H9 (cell line): ENCODE results near the gene XIRP2. TPM values are rescaled to one million over a fixed set of nuclear protein-coding genes. Genes with fewer than 3 reads are reported as not detected.

Experiments
- DNase-seq: peaks from one replicate; pipeline ENCODE4 v3.0.0-alpha.2; 2017
- H2AFZ ChIP-seq: one replicate; pipeline ENCODE4 v1.6.1; 2013; ENCODE audit warnings: mild to moderate bottlenecking, low read length, control low read depth, moderate library complexity
- H2AK5ac ChIP-seq: 2 replicates; pipeline ENCODE4 v1.6.1; 2013; ENCODE audit warnings: low read length, control low read depth, mixed read lengths; ENCODE audit not compliant: insufficient read length
- H2BK120ac ChIP-seq: one replicate; pipeline ENCODE4 v1.6.1; 2013; ENCODE audit warnings: low read depth, mild to moderate bottlenecking, low read length, control low read depth, inconsistent platforms; ENCODE audit not compliant: poor library complexity, severe bottlenecking
- H2BK12ac ChIP-seq: 2 replicates; pipeline ENCODE4 v1.6.1; 2013; ENCODE audit warnings: low read length, control low read depth, mixed read lengths, low read depth; ENCODE audit not compliant: insufficient read length
- H2BK15ac ChIP-seq: 2 replicates; pipeline ENCODE4 v1.6.1; 2013; ENCODE audit warnings: low read depth, low read length, control low read depth
- H2BK20ac ChIP-seq: one replicate; pipeline ENCODE4 v1.6.1; 2013; ENCODE audit warnings: low read depth, mild to moderate bottlenecking, low read length, control low read depth, inconsistent platforms; ENCODE audit not compliant: poor library complexity, severe bottlenecking
- H2BK5ac ChIP-seq: 2 replicates; pipeline ENCODE4 v1.6.1; 2013; ENCODE audit warnings: low read length, control low read depth, mixed read lengths; ENCODE audit not compliant: insufficient read length
- H3K14ac ChIP-seq: 2 replicates; pipeline ENCODE4 v1.6.1; 2013; ENCODE audit warnings: low read length, control low read depth; ENCODE audit not compliant: insufficient read depth
- H3K18ac ChIP-seq: 2 replicates; pipeline ENCODE4 v1.6.1; 2013; ENCODE audit warnings: low read depth, mild to moderate bottlenecking, mixed read lengths, low read length, control low read depth; ENCODE audit not compliant: insufficient read length
- H3K23ac ChIP-seq: 2 replicates; pipeline ENCODE4 v1.6.1; 2013; ENCODE audit warnings: low read length, control low read depth, mixed read lengths, low read depth; ENCODE audit not compliant: insufficient read length
- H3K23me2 ChIP-seq: 2 replicates; pipeline ENCODE4 v1.6.1; 2013; ENCODE audit warnings: low read depth, mild to moderate bottlenecking, mixed read lengths, low read length, control low read depth; ENCODE audit not compliant: insufficient read length, poor library complexity, severe bottlenecking
- H3K27ac ChIP-seq: 2 replicates; pipeline ENCODE4 v1.5.1; 2013; ENCODE audit warnings: low read length, control low read depth, mixed read lengths, low read depth; ENCODE audit not compliant: insufficient read length
- H3K27me3 ChIP-seq: 2 replicates; pipeline ENCODE4 v1.6.1; 2013; ENCODE audit warnings: low read length, control low read depth, inconsistent platforms; ENCODE audit not compliant: insufficient read depth
- H3K4ac ChIP-seq: 2 replicates; pipeline ENCODE4 v1.6.1; 2013; ENCODE audit warnings: low read depth, mild to moderate bottlenecking, control low read depth, inconsistent platforms, low read length, moderate library complexity
- H3K4me1 ChIP-seq: 2 replicates; pipeline ENCODE4 v1.6.1; 2013; ENCODE audit warnings: low read length, control low read depth, inconsistent platforms; ENCODE audit not compliant: insufficient read depth
- H3K4me2 ChIP-seq: 2 replicates; pipeline ENCODE4 v1.6.1; 2013; ENCODE audit warnings: low read length, control low read depth, mixed read lengths; ENCODE audit not compliant: insufficient read length, insufficient read depth
- H3K56ac ChIP-seq: 2 replicates; pipeline ENCODE4 v1.6.1; 2013; ENCODE audit warnings: low read depth, mild to moderate bottlenecking, mixed read lengths, low read length, control low read depth; ENCODE audit not compliant: insufficient read length
- H3K79me1 ChIP-seq: 2 replicates; pipeline ENCODE4 v1.6.1; 2013; ENCODE audit warnings: low read depth, mild to moderate bottlenecking, moderate library complexity, low read length, control low read depth, inconsistent platforms; ENCODE audit not compliant: insufficient read depth, poor library complexity, severe bottlenecking
- H3K79me2 ChIP-seq: 2 replicates; pipeline ENCODE4 v1.6.1; 2013; ENCODE audit warnings: low read length, control low read depth, inconsistent platforms; ENCODE audit not compliant: insufficient read depth
- H3K9ac ChIP-seq: 2 replicates; pipeline ENCODE4 v1.6.1; 2013; ENCODE audit warnings: low read length, control low read depth, mixed read lengths; ENCODE audit not compliant: insufficient read length; ENCODE audit errors: extremely low read depth
- H3K9me3 ChIP-seq: one replicate; pipeline ENCODE4 v1.6.1; 2013; ENCODE audit warnings: low read depth, low read length, inconsistent platforms; ENCODE audit not compliant: control insufficient read depth
- H3T11ph ChIP-seq: one replicate; pipeline ENCODE4 v1.6.1; 2013; ENCODE audit warnings: mild to moderate bottlenecking, low read length, control low read depth, inconsistent platforms
- H4K20me1 ChIP-seq: one replicate; pipeline ENCODE4 v1.6.1; 2013; ENCODE audit not compliant: control insufficient read depth, insufficient read length, insufficient read depth
- H4K5ac ChIP-seq: 2 replicates; pipeline ENCODE4 v1.6.1; 2013; ENCODE audit warnings: low read depth, mild to moderate bottlenecking, mixed read lengths, low read length, control low read depth; ENCODE audit not compliant: insufficient read length
- H4K8ac ChIP-seq: replicated peaks from 2 replicates; pipeline ENCODE4 v1.6.1; 2013; ENCODE audit warnings: low read length, control low read depth, mixed read lengths, low read depth; ENCODE audit not compliant: insufficient read length
- H4K91ac ChIP-seq: 2 replicates; pipeline ENCODE4 v1.6.1; 2013; ENCODE audit warnings: low read depth, mild to moderate bottlenecking, moderate library complexity, mixed read lengths, low read length, control low read depth; ENCODE audit not compliant: insufficient read length
- H3K27ac Mint-ChIP-seq, 3 experiments: 2 replicates in 2 of 3; 3 replicates in 1 of 3; pipeline ENCODE4 v1.8.0; 2020 to 2021; ENCODE audit warnings: mixed read lengths in 3 of 3, mild to moderate bottlenecking in 1 of 3, moderate library complexity in 1 of 3
- H3K27me3 Mint-ChIP-seq: 2 replicates; pipeline ENCODE4 v1.8.0; 2021; ENCODE audit warnings: low read depth, mild to moderate bottlenecking, moderate library complexity, mixed read lengths
- H3K36me3 Mint-ChIP-seq, 3 experiments: 2 replicates in 2 of 3; 3 replicates in 1 of 3; pipeline ENCODE4 v1.8.0; 2020 to 2021; ENCODE audit warnings: low read depth in 3 of 3, mixed read lengths in 3 of 3; ENCODE audit not compliant: insufficient read depth in 1 of 3
- H3K4me1 Mint-ChIP-seq, 2 experiments: 2 replicates each; pipeline ENCODE4 v1.8.0; 2020; ENCODE audit warnings: mixed read lengths in 2 of 2
- H3K4me3 Mint-ChIP-seq, 2 experiments: 2 replicates in 1 of 2; 3 replicates in 1 of 2; pipeline ENCODE4 v1.8.0; 2020 to 2021; ENCODE audit warnings: mild to moderate bottlenecking in 2 of 2, mixed read lengths in 2 of 2, moderate library complexity in 1 of 2
- H3K9me3 Mint-ChIP-seq, 2 experiments: 2 replicates in 1 of 2; 3 replicates in 1 of 2; pipeline ENCODE4 v1.8.0; 2020; ENCODE audit warnings: mild to moderate bottlenecking in 2 of 2, mixed read lengths in 2 of 2, moderate library complexity in 1 of 2
- CTCF ChIP-seq: fragments of 200-600 bp; sonication (generic); conservative IDR thresholded peaks from 3 replicates; pipeline ENCODE4 v1.8.0; 2021; ENCODE audit warnings: antibody characterized with exemption, mild to moderate bottlenecking
- WGBS: extraction: QIAGEN DNeasy Blood & Tissue Kit; methylation state at CpG from one replicate; pipeline ENCODE4 v1.1.7; 2013; ENCODE audit warnings: missing lambda C conversion rate, low lambda C conversion rate, mixed read lengths; ENCODE audit not compliant: insufficient read length; ENCODE audit errors: extremely low coverage; 5-methylcytosine and 5-hydroxymethylcytosine counted together
- long read RNA-seq: library from polyadenylated mRNA; unstranded; transcript quantifications from one replicate; pipeline ENCODE4 v2.0.0, GENCODE V29; 2020
- total RNA-seq: library from RNA; stranded (reverse); gene quantifications from 2 replicates; pipeline ENCODE4 v1.2.1, GENCODE V29; 2021

Gene XIRP2
- total RNA-seq: 0.07 TPM in 1 of 2 replicates, not detected in the other
- long read RNA-seq, partial matches to known transcripts: 0 of 3 reads
- long read RNA-seq, other reads (novel, unspliced or antisense): 3 of 3 reads

- Histone ChIP-seq H3K79me2 (no peaks in the 10 kb centered on the region), H3K4ac (no peak within 1 kb of the TSS), H4K8ac (no peak within 1 kb of the TSS), H3K4me1 (no peaks in the 10 kb centered on the region), H2BK15ac (no peak within 1 kb of the TSS), H2BK12ac (no peak within 1 kb of the TSS), H4K91ac (no peak within 1 kb of the TSS), H3K56ac (no peak within 1 kb of the TSS), H3K14ac (no peak within 1 kb of the TSS), H2AFZ (no peak within 1 kb of the TSS), H3K23me2 (no peaks in the 10 kb centered on the region), H3K27ac (no peak within 1 kb of the TSS), H2BK5ac (no peak within 1 kb of the TSS), H2BK120ac (no peak within 1 kb of the TSS), H3T11ph (no peak within 1 kb of the TSS), H3K79me1 (no peaks in the 10 kb centered on the region), H3K23ac (no peak within 1 kb of the TSS), H3K27me3 (no peaks in the 10 kb centered on the region), H2BK20ac (no peak within 1 kb of the TSS), H2AK5ac (no peak within 1 kb of the TSS), H3K9ac (no peak within 1 kb of the TSS), H4K5ac (no peak within 1 kb of the TSS), H3K18ac (no peak within 1 kb of the TSS), H4K20me1 (no peaks in the 10 kb centered on the region), H3K4me2 (no peak within 1 kb of the TSS), H3K9me3 (no peaks in the 10 kb centered on the region)
- Mint-ChIP-seq H3K27me3 (no peaks in the 10 kb centered on the region), H3K9me3 (no peaks in the 10 kb centered on the region), H3K36me3 (no peaks in the 10 kb centered on the region), H3K4me3 (no peak within 1 kb of the TSS), H3K27ac (no peak within 1 kb of the TSS), H3K4me1 (peaks cover 10 to 11% of the 10 kb centered on the region in 2 experiments)
- TF ChIP-seq CTCF: no peak
- no peak for DNase-seq
- WGBS: no CpG with 5 or more reads among the region's 2 CpGs
These were observed at the start of gene XIRP2 for GRCh38 chr2:166888180-166888579. Gene XIRP2 (plus strand): TSS chr2:166888480. CDS start chr2:166903483, 15,003 bp downstream.
